SK-N-MC (cell line): ENCODE results near the gene BUD23.

Experiments
- EZH2 ChIP-seq: fragments of 200-600 bp; sonication (generic); IDR thresholded peaks from one replicate; pipeline ENCODE4 v1.6.1; 2017; ENCODE audit warnings: antibody characterized with exemption
- POLR2AphosphoS5 ChIP-seq: IDR thresholded peaks from 2 replicates; pipeline ENCODE4 v1.6.1; 2012; ENCODE audit warnings: mild to moderate bottlenecking, low read depth, low read length, borderline replicate concordance

DNA sequence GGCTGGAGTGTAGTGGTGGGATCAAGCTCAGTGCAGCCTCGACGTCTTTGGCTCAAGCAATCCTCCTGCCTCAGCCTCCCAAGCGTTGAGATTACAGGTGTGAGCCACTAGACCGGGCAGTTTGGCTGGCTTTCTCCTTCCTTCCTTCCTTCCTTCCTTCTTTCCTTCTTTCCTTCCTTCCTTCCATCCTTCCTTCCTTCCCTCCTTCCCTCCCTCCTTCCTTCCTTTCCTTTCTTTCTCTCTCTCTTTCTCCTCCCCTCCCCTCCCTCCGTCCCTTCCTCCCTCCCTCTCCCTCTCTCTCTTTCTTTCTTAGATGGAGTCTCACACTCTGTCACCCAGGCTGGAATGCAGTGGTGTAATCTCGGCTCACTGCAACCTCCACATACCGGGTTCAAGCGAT is 23.4 kb upstream of the BUD23 start:
- no peak for TF ChIP-seq POLR2AphosphoS5
- no peak for TF ChIP-seq EZH2
